GM12892 (cell line): ENCODE measurements around the gene SPG11.
"Not testable (repeated sequence)": the region's sequence is repeated elsewhere in the genome, so short reads cannot be mapped to it uniquely, and the experiment has no call there.

Source experiments
- POLR2A ChIP-seq: IDR thresholded peaks from 2 replicates; pipeline ENCODE4 v1.6.1; 2011; ENCODE audit warnings: low read depth, low read length, control low read depth
- POLR2AphosphoS5 ChIP-seq: IDR thresholded peaks from 2 replicates; pipeline ENCODE4 v1.6.1; 2011; ENCODE audit warnings: low read depth, low read length, control low read depth
- TAF1 ChIP-seq: IDR thresholded peaks from 2 replicates; pipeline ENCODE4 v1.6.1; 2011; ENCODE audit warnings: low read depth, mild to moderate bottlenecking, control low read depth, low read length, borderline replicate concordance

GRCh38 chr15:44544745-44545144 lies 118.7 kb downstream of the SPG11 start:
- not testable (repeated sequence) for TF ChIP-seq POLR2A, TAF1, POLR2AphosphoS5
